Activated CD8-positive, alpha-beta memory T cell treated with anti-CD3 and anti-CD28 coated beads for 24 hours (primary cell): Measurements from ENCODE around the gene PRPF39.
"Not testable (repeated sequence)": the region's sequence is repeated elsewhere in the genome, so short reads cannot be mapped to it uniquely, and the experiment has no call there.

Experiments
- DNase-seq: peaks from one replicate; pipeline ENCODE4 v3.0.0-alpha.2; 2020

PRPF39 gene

GRCh38 chr14:45083976-45084722 is at the start of gene PRPF39:
Gene PRPF39, plus strand, starts transcription at chr14:45084116. Its CDS starts 11,124 bp downstream, at chr14:45095240.
- DNase-seq, result peak; percentile 97

GRCh38 chr14:45034730-45035129 is 49.2 kb upstream of the PRPF39 start:
- DNase-seq, result no peak

GRCh38 chr14:45038256-45038655 is 45.7 kb upstream of the PRPF39 start:
- DNase-seq, result no peak

- DNase-seq, result no peak
Measured at GRCh38 chr14:45038865-45039264, 45.1 kb upstream of the PRPF39 start.

GRCh38 chr14:45039390-45039789 is 44.5 kb upstream of the PRPF39 start:
- DNase-seq, result no peak

GRCh38 chr14:45041641-45042040 is 42.3 kb upstream of the PRPF39 start:
- no peak for DNase-seq

- DNase-seq, result no peak
Measured at GRCh38 chr14:45044638-45045037, 39.3 kb upstream of the PRPF39 start.

- DNase-seq, result no peak
Measured at GRCh38 chr14:45048385-45048784, 35.5 kb upstream of the PRPF39 start.

GRCh38 chr14:45051180-45051579 is 32.7 kb upstream of the PRPF39 start:
- no peak for DNase-seq

- no peak for DNase-seq
Measured at GRCh38 chr14:45051896-45052295, 32.0 kb upstream of the PRPF39 start.

- DNase-seq, result no peak
Measured at GRCh38 chr14:45057349-45057748, 26.6 kb upstream of the PRPF39 start.

- DNase-seq, result no peak
Measured at GRCh38 chr14:45057881-45058364, 26.0 kb upstream of the PRPF39 start.

- DNase-seq, result no peak
Measured at GRCh38 chr14:45060551-45060950, 23.4 kb upstream of the PRPF39 start.

GRCh38 chr14:45065540-45065939 is 18.4 kb upstream of the PRPF39 start:
- no peak for DNase-seq

- DNase-seq, result no peak
Measured at GRCh38 chr14:45065956-45066355, 18.0 kb upstream of the PRPF39 start.

- no peak for DNase-seq
Measured at GRCh38 chr14:45066667-45067066, 17.2 kb upstream of the PRPF39 start.

- no peak for DNase-seq
Measured at GRCh38 chr14:45068396-45068795, 15.5 kb upstream of the PRPF39 start.

GRCh38 chr14:45070215-45070614 is 13.7 kb upstream of the PRPF39 start:
- no peak for DNase-seq

GRCh38 chr14:45072126-45072525 is 11.8 kb upstream of the PRPF39 start:
- no peak for DNase-seq

- no peak for DNase-seq
Measured at GRCh38 chr14:45073231-45073879, 10.6 kb upstream of the PRPF39 start.

GRCh38 chr14:45078323-45078722 is 5.6 kb upstream of the PRPF39 start:
- no peak for DNase-seq

GRCh38 chr14:45080416-45080968 is 3.4 kb upstream of the PRPF39 start:
- not testable (repeated sequence) for DNase-seq

- DNase-seq, result not testable (repeated sequence)
Measured at GRCh38 chr14:45081096-45081495, 2.8 kb upstream of the PRPF39 start.

GRCh38 chr14:45082420-45082819 is 1.5 kb upstream of the PRPF39 start:
- no peak for DNase-seq
